Caco-2 (cell line): Measurements from ENCODE around the gene PADI3. TPM values are rescaled to one million over a fixed set of nuclear protein-coding genes. Genes with fewer than 3 reads are reported as not detected.
"Not testable (repeated sequence)": the region's sequence is repeated elsewhere in the genome, so short reads cannot be mapped to it uniquely, and the experiment has no call there.

Source experiments
- BruUV-seq: library from RNA; stranded (reverse); fragments of 400-500 nt; replicated peaks from 2 replicates; lab custom pipeline; 2021; lab: Mats Ljungman, UMichigan
- CTCF ChIA-PET: fragments of 300-600 bp; sonication (Branson Sonifier 250); formaldehyde crosslinking; loops from one replicate; lab custom pipeline; 2022; ENCODE audit warnings: antibody characterized with exemption; lab: Charles Lee
- POLR2A ChIA-PET: fragments of 300-600 bp; sonication (Branson Sonifier 250); formaldehyde crosslinking; loops from one replicate; lab custom pipeline; 2022; ENCODE audit warnings: antibody characterized with exemption; lab: Charles Lee
- DNase-seq, 2 experiments: peaks; one replicate each; pipeline versions ENCODE4 v3.0.0 to v3.0.0-alpha.2; 2020 to 2022
- H3K27me3 ChIP-seq: replicated peaks from 2 replicates; pipeline ENCODE4 v1.6.0; 2011; ENCODE audit warnings: low read length; ENCODE audit not compliant: control insufficient read depth, insufficient read depth
- H3K36me3 ChIP-seq: 2 replicates; pipeline ENCODE4 v1.5.1; 2011; ENCODE audit warnings: low read length; ENCODE audit not compliant: control insufficient read depth, insufficient read depth
- H3K4me1 ChIP-seq: fragments of 250-450 bp; sonication (Bioruptor Pico); 2 replicates; pipeline ENCODE4 v1.5.1; 2020; ENCODE audit warnings: mild to moderate bottlenecking
- H3K4me3 ChIP-seq: 2 replicates; pipeline ENCODE4 v1.5.1; 2011; ENCODE audit warnings: low read depth, mild to moderate bottlenecking, control low read depth, low read length
- H3K9me3 ChIP-seq: fragments of 250-450 bp; sonication (Bioruptor Pico); 2 replicates; pipeline ENCODE4 v1.5.1; 2020; ENCODE audit warnings: mild to moderate bottlenecking, moderate library complexity
- H3K27ac Mint-ChIP-seq: one replicate; pipeline ENCODE4 v1.8.0; 2022; ENCODE audit warnings: mixed read lengths; ENCODE audit not compliant: unreplicated experiment
- H3K27me3 Mint-ChIP-seq: one replicate; pipeline ENCODE4 v1.8.0; 2022; ENCODE audit warnings: mixed read lengths; ENCODE audit not compliant: insufficient read depth, unreplicated experiment
- H3K36me3 Mint-ChIP-seq: one replicate; pipeline ENCODE4 v1.8.0; 2022; ENCODE audit warnings: mild to moderate bottlenecking, mixed read lengths; ENCODE audit not compliant: insufficient read depth, unreplicated experiment
- H3K4me1 Mint-ChIP-seq: one replicate; pipeline ENCODE4 v1.8.0; 2022; ENCODE audit warnings: low read depth, mixed read lengths; ENCODE audit not compliant: unreplicated experiment
- H3K4me3 Mint-ChIP-seq: one replicate; pipeline ENCODE4 v1.8.0; 2022; ENCODE audit warnings: mild to moderate bottlenecking, moderate library complexity, mixed read lengths; ENCODE audit not compliant: unreplicated experiment
- H3K9me3 Mint-ChIP-seq: one replicate; pipeline ENCODE4 v1.8.0; 2022; ENCODE audit warnings: mixed read lengths; ENCODE audit not compliant: unreplicated experiment
- intact Hi-C: fragments of 100-400 bp; cut with micrococcal nuclease; formaldehyde crosslinking; loops from one replicate; pipeline ENCODE4 v1.10.0; 2022; ENCODE audit not compliant: unreplicated experiment
- total RNA-seq: library from RNA; stranded (reverse); gene quantifications from 2 replicates; pipeline ENCODE4 v1.2.3, GENCODE V29; 2022
- TF ChIP-seq, protein P1 (sequence below), 2 experiments: fragments of 200-600 bp in 1 of 2; IDR thresholded peaks; 1 replicate in 1 of 2; 2 replicates in 1 of 2; pipeline versions ENCODE4 v1.5.1 to v1.8.0; 2011 to 2022; ENCODE audit warnings: antibody characterized with exemption in 1 of 2, control low read depth in 1 of 2, inconsistent platforms in 1 of 2, low read depth in 1 of 2, low read length in 1 of 2, mild to moderate bottlenecking in 1 of 2, moderate library complexity in 1 of 2; ENCODE audit not compliant: insufficient read depth in 1 of 2, severe bottlenecking in 1 of 2, unreplicated experiment in 1 of 2

PADI3 gene
- total RNA-seq, 1 experiment from 2014 or later, result not detected

DNA sequence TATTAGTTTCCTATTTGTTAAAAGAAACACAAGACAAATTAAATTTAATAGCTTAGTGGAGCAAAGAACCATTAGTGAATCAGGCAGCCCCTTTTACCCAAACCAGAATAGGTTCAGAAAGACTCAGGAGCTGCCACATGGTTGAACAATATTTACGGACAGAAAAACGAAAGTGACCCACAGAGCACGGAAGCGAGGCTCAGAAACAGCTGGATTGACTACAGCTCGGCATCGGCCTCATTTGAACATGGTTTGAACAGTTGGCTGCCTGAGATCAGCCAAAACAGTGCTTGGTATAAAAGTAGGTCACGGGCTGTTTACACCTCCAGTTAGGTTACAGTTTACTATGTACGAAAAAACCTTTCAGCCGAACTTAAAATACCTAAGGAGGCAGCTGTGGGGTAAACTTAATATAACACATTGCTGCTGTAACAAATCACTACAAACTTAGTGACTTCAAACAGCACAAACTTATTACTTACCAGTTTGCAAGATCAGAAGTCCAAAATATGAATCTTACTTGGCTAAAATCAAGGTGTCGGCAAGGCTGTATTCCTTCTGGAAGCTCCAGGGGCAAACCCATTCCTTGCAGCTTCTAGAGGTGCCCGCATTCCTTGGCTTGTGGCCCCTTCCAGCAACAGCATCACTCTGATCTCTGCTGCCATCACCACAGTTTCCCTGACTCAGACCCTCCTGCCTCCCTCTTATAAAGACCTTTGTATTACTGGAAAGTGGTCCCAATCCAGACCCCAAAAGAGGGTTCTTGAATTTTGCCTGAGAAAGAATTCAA is 70.9 kb downstream of the PADI3 start:
- Mint-ChIP-seq H3K4me3 (no peak overlapping the region), H3K27me3 (no peaks in the 10 kb centered on the region), H3K9me3 (peaks cover 22% of the 10 kb centered on the region), H3K4me1 (peaks cover 7% of the 10 kb centered on the region), H3K27ac (no peak overlapping the region), H3K36me3 (no peaks in the 10 kb centered on the region)
- CTCF ChIA-PET, result interaction anchor here (0.6 kb wide), 1 partner anchor 52 kb away, joined by 3 read pairs; no protein-coding TSS in a partner anchor
- Histone ChIP-seq H3K4me1 (peaks cover 10% of the 10 kb centered on the region), H3K4me3 (no peak overlapping the region), H3K27me3 (no peaks in the 10 kb centered on the region), H3K36me3 (no peaks in the 10 kb centered on the region), H3K9me3 (no peaks in the 10 kb centered on the region)
- BruUV-seq, result no TSS peak
- no peak for DNase-seq
- intact Hi-C loops, result no loop called here
- POLR2A ChIA-PET, result no interaction called here
- TF ChIP-seq, protein P1, sequence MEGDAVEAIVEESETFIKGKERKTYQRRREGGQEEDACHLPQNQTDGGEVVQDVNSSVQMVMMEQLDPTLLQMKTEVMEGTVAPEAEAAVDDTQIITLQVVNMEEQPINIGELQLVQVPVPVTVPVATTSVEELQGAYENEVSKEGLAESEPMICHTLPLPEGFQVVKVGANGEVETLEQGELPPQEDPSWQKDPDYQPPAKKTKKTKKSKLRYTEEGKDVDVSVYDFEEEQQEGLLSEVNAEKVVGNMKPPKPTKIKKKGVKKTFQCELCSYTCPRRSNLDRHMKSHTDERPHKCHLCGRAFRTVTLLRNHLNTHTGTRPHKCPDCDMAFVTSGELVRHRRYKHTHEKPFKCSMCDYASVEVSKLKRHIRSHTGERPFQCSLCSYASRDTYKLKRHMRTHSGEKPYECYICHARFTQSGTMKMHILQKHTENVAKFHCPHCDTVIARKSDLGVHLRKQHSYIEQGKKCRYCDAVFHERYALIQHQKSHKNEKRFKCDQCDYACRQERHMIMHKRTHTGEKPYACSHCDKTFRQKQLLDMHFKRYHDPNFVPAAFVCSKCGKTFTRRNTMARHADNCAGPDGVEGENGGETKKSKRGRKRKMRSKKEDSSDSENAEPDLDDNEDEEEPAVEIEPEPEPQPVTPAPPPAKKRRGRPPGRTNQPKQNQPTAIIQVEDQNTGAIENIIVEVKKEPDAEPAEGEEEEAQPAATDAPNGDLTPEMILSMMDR (IDR thresholded peaks at IDR 0.05; ENCODE audit: insufficient read depth in 1 of 2, low read depth in 1 of 2, low read length in 1 of 2, severe bottlenecking in 1 of 2, unreplicated experiment in 1 of 2), result no peak

DNA sequence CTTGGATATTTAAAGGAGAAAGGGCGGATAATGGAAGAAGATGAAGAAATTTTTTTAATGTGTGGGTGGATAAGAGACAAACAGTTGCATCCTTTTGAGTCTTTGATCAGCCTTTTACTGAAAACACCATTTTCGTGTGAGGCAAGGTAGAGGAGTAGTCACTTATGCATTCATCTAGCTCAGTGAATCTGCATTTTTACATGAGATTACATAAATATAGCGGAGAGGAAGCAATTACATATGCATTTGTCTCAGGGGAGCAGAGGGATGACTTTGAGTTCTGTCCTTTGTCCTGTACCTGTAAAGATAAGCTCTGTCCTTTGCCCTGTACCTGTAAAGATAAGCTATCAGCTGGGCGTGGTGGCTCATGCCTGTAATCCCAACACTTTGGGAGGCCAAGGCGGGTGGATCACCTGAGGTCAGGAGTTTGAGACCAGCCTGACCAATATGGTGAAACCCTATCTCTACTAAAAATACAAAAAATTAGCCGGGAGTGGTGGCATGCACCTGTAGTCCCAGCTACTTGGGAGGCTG is 73.0 kb downstream of the PADI3 start:
- H3K9me3 Mint-ChIP-seq, result peaks cover 22% of the 10 kb centered on the region
- H3K27me3 ChIP-seq, H3K4me3 Mint-ChIP-seq, intact Hi-C loops, POLR2A ChIA-PET, H3K27me3 Mint-ChIP-seq, CTCF ChIA-PET, H3K36me3 Mint-ChIP-seq, H3K27ac Mint-ChIP-seq, H3K4me1 Mint-ChIP-seq, H3K9me3 ChIP-seq, H3K36me3 ChIP-seq, H3K4me3 ChIP-seq, BruUV-seq: not testable (repeated sequence)
- DNase-seq, result peak; percentile 24 to 59
- peaks cover 10% of the 10 kb centered on the region for H3K4me1 ChIP-seq

DNA sequence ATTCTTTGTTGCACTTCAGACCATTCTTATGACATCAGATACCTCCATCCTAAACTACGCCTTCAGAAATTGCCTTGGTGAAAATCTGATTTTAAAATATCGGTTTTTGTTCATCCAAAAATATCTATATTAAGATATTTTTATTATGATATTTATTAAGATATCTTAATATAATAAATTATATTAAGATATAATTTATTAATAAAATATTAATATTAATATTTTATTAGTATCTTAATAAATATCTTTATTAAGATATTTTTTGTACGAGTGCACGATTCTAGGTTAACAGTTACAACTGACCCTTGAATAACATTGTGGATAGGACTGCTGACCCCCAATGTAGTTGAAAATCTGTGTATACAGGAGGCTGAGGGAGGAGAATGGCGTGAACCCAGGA is 80.0 kb downstream of the PADI3 start:
- Mint-ChIP-seq H3K9me3 (peaks cover 10% of the 10 kb centered on the region), H3K36me3 (no peaks in the 10 kb centered on the region), H3K27me3 (peaks cover 16% of the 10 kb centered on the region), H3K4me3 (no peak overlapping the region), H3K4me1 (no peaks in the 10 kb centered on the region), H3K27ac (no peak overlapping the region)
- no peak for DNase-seq
- ChIA-PET CTCF (no interaction called here), POLR2A (no interaction called here)
- Histone ChIP-seq H3K36me3 (no peaks in the 10 kb centered on the region), H3K27me3 (no peaks in the 10 kb centered on the region; the same call in 1 of the 2 replicates), H3K4me1 (no peaks in the 10 kb centered on the region), H3K9me3 (no peaks in the 10 kb centered on the region), H3K4me3 (no peak overlapping the region)
- intact Hi-C loops, result no loop called here
- BruUV-seq, result no TSS peak
- TF ChIP-seq, protein P1 (IDR thresholded peaks at IDR 0.05; ENCODE audit: insufficient read depth in 1 of 2, low read depth in 1 of 2, low read length in 1 of 2, severe bottlenecking in 1 of 2, unreplicated experiment in 1 of 2), result no peak
